ENCODE data around the gene SLC22A31. TPM values are rescaled to one million over a fixed set of nuclear protein-coding genes. Genes with fewer than 3 reads are reported as not detected.

The SLC22A31 gene
- total and polyA plus RNA-seq, 9 of the 15 experiments (the other 6 are each of a cell fraction or from before 2014, with no cell fraction given): 0.29 to 2.2 (median 0.47) TPM; not detected in 3

DNA sequence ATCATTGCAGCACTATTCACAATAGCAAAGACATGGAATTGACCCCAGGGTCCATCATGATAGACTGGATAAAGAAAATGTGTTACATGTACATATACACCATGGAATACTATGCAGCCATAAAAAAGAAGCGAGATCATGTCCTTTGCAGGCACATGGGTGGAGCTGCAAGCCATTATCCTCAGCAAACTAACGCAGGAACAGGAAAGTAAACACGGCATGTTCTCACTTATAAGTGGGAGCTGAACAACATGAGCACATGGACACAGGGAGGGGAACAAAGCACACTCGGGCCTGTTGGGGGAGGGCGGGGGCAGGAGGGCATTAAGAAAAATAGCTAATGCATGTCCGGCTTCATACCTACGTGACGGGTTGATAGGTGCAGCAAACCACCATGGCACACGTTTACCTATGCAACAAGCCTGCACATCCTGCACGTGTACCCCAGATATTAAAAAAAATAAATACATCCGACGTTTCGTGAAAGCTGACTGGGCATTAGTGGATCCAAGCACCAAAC, 46.1 kb upstream of the SLC22A31 start (continued):
- TF ChIP-seq, protein P1, sequence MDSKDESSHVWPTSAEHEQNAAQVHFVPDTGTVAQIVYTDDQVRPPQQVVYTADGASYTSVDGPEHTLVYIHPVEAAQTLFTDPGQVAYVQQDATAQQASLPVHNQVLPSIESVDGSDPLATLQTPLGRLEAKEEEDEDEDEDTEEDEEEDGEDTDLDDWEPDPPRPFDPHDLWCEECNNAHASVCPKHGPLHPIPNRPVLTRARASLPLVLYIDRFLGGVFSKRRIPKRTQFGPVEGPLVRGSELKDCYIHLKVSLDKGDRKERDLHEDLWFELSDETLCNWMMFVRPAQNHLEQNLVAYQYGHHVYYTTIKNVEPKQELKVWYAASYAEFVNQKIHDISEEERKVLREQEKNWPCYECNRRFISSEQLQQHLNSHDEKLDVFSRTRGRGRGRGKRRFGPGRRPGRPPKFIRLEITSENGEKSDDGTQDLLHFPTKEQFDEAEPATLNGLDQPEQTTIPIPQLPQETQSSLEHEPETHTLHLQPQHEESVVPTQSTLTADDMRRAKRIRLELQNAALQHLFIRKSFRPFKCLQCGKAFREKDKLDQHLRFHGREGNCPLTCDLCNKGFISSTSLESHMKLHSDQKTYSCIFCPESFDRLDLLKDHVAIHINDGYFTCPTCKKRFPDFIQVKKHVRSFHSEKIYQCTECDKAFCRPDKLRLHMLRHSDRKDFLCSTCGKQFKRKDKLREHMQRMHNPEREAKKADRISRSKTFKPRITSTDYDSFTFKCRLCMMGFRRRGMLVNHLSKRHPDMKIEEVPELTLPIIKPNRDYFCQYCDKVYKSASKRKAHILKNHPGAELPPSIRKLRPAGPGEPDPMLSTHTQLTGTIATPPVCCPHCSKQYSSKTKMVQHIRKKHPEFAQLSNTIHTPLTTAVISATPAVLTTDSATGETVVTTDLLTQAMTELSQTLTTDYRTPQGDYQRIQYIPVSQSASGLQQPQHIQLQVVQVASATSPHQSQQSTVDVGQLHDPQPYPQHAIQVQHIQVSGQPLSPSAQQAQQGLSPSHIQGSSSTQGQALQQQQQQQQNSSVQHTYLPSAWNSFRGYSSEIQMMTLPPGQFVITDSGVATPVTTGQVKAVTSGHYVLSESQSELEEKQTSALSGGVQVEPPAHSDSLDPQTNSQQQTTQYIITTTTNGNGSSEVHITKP (IDR thresholded peaks at IDR 0.05; ENCODE audit: partially characterized antibody): no peak
- TF ChIP-seq KDM1A (IDR thresholded peaks at IDR 0.05) (peak; percentile 44 to 64; a peak in 3 of 4 replicates), RBM25 (IDR thresholded peaks at IDR 0.05; ENCODE audit: low read depth, low read length, severe bottlenecking) (peak; percentile 62), U2AF2 (optimal IDR thresholded peaks at IDR 0.05; ENCODE audit: low read depth, low read length) (no peak), ZNF695 (CRISPR knock-in tag; IDR thresholded peaks at IDR 0.05) (no peak), ZNF717 (CRISPR knock-in tag; IDR thresholded peaks at IDR 0.05) (no peak), ZNF707 (CRISPR knock-in tag; conservative IDR thresholded peaks at IDR 0.05) (no peak), SRSF7 (optimal IDR thresholded peaks at IDR 0.05; ENCODE audit: low read depth, low read length) (no peak), BCOR (IDR thresholded peaks at IDR 0.05) (peak; percentile 82), ZNF444 (CRISPR knock-in tag; IDR thresholded peaks at IDR 0.05) (no peak), TAL1 (IDR thresholded peaks at IDR 0.05) (no peak), TSC22D4 (tag; IDR thresholded peaks at IDR 0.05) (no peak)
- TF ChIP-seq, protein P2, sequence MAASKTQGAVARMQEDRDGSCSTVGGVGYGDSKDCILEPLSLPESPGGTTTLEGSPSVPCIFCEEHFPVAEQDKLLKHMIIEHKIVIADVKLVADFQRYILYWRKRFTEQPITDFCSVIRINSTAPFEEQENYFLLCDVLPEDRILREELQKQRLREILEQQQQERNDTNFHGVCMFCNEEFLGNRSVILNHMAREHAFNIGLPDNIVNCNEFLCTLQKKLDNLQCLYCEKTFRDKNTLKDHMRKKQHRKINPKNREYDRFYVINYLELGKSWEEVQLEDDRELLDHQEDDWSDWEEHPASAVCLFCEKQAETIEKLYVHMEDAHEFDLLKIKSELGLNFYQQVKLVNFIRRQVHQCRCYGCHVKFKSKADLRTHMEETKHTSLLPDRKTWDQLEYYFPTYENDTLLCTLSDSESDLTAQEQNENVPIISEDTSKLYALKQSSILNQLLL (CRISPR knock-in tag; IDR thresholded peaks at IDR 0.05; ENCODE audit: borderline replicate concordance): no peak
- TF ChIP-seq, protein P3, sequence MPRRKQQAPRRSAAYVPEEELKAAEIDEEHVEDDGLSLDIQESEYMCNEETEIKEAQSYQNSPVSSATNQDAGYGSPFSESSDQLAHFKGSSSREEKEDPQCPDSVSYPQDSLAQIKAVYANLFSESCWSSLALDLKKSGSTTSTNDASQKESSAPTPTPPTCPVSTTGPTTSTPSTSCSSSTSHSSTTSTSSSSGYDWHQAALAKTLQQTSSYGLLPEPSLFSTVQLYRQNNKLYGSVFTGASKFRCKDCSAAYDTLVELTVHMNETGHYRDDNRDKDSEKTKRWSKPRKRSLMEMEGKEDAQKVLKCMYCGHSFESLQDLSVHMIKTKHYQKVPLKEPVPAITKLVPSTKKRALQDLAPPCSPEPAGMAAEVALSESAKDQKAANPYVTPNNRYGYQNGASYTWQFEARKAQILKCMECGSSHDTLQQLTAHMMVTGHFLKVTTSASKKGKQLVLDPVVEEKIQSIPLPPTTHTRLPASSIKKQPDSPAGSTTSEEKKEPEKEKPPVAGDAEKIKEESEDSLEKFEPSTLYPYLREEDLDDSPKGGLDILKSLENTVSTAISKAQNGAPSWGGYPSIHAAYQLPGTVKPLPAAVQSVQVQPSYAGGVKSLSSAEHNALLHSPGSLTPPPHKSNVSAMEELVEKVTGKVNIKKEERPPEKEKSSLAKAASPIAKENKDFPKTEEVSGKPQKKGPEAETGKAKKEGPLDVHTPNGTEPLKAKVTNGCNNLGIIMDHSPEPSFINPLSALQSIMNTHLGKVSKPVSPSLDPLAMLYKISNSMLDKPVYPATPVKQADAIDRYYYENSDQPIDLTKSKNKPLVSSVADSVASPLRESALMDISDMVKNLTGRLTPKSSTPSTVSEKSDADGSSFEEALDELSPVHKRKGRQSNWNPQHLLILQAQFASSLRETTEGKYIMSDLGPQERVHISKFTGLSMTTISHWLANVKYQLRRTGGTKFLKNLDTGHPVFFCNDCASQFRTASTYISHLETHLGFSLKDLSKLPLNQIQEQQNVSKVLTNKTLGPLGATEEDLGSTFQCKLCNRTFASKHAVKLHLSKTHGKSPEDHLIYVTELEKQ (CRISPR knock-in tag; IDR thresholded peaks at IDR 0.05): no peak
